ENCODE data around the gene BRWD1. TPM values are rescaled to one million over a fixed set of nuclear protein-coding genes. Genes with fewer than 3 reads are reported as not detected.

The BRWD1 gene
- total RNA-seq, 4 donors from 2014 or later: 60.3 to 74.4 (median 68.7) TPM

DNA sequence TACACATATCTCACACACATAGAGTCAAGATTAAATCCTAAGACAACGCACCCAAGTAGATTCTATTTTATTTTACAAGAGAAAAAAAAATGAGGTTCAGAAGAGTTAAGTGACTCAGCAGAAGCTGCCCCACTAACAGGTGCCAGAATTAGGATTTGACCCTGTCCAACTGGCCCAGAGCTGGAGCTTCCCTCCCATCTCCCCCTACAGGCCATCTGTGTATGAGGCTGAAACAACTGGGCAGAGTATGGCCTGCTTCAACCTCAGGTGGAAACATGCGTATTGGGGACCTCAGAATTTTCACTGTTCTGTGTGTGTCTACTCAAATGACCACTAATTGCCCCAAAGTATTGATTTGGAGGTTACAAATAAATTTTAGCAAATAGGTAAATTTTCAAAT is 160.1 kb downstream of the BRWD1 start:
- TF ChIP-seq, protein P1, sequence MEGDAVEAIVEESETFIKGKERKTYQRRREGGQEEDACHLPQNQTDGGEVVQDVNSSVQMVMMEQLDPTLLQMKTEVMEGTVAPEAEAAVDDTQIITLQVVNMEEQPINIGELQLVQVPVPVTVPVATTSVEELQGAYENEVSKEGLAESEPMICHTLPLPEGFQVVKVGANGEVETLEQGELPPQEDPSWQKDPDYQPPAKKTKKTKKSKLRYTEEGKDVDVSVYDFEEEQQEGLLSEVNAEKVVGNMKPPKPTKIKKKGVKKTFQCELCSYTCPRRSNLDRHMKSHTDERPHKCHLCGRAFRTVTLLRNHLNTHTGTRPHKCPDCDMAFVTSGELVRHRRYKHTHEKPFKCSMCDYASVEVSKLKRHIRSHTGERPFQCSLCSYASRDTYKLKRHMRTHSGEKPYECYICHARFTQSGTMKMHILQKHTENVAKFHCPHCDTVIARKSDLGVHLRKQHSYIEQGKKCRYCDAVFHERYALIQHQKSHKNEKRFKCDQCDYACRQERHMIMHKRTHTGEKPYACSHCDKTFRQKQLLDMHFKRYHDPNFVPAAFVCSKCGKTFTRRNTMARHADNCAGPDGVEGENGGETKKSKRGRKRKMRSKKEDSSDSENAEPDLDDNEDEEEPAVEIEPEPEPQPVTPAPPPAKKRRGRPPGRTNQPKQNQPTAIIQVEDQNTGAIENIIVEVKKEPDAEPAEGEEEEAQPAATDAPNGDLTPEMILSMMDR (IDR thresholded peaks at IDR 0.05; ENCODE audit: low read depth): no peak

DNA sequence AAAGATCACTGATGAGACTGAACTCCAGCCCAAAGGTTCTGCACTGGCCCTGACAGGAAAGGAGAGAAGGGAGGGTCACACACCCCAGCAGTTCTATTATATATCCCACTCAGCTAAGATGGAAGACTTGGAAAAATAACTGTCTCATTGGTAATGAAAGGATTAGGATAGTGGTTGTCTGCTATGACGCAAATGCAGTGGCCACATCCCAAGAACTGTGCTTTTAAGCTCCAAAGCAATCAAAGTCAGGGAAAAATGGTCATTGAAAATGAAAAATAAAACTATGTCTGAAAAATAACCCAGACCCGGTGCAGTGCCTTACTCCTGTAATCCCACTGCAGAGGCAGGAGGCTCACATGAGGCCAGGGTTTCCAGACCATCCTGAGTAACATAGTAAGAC is 161.2 kb downstream of the BRWD1 start:
- TF ChIP-seq, protein P1 (IDR thresholded peaks at IDR 0.05; ENCODE audit: low read depth): no peak

DNA sequence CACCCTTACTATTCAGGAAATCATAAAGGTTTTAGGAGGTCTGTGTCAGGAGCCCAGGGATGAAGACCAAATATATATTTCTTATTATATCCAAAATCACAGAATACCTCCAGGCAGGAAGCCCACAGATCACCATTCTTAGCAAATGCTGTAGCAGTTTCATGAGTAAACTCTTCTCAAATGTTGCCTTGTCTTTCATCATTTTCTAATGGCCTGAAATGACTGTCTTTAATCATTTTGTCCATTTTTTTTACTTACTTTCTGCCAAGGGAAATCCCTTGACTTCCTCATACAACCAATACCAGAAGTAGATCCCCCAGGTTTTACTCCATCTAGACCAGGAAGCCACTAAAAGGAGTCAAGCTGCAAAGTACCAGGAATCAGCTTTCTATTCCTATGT is 162.6 kb downstream of the BRWD1 start:
- TF ChIP-seq, protein P1 (IDR thresholded peaks at IDR 0.05; ENCODE audit: low read depth): no peak

DNA sequence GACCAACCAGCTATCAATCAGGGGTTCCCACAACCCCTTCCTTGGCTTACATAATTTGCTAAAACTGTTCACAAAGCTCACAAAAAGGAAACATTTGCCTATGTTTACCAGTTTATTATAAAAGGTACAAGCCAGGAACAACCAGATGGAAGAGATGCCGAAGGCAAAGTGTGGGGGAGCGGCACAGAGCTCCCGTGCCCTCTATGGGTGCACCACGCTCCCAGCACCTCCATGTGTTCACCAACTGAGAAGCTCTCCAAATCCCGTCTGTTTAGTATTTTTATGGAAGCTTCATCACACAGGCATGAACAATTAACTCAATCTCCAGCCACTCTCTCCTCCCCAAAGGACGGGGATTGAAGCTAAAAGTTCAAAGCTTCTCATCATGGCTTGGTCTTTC is 163.1 kb downstream of the BRWD1 start:
- TF ChIP-seq, protein P1 (IDR thresholded peaks at IDR 0.05; ENCODE audit: low read depth): no peak

DNA sequence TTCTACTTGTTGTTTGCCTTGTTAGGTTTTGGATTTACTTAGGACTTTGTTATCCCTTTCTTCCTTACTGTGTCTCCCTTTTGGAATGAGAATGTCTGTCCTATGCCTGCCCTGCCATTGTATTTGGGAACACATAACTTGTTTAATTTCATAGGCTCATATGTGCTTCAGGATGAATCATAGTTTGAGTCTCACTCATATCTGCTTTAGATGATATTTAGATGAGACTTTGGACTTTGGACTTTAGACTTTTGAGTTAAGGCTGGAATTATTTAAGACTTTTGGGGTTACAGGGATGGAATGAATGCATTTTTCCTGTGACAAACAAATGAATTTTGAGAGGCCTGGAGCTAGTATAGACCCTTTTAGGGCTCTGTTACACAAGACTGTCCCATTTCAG is 163.6 kb downstream of the BRWD1 start:
- TF ChIP-seq, protein P1 (IDR thresholded peaks at IDR 0.05; ENCODE audit: low read depth): no peak

DNA sequence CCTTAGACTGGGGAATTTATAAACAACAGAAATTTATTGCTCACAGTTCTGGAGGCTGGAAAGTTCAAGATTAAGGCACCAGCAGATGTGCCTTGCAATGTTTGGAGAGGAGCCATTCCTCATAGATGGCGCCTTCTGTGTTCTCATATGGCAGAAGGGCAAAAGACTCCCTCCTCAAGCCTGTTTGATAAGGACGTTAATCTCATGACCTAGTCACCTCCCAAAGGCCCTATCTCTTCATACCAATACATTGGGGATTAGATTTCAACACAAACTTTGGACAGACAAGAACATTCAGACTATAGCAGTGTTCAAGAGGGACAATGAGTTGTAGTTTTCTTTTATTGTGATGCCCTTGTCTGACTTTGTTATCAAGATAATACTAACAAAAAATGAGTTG is 164.5 kb downstream of the BRWD1 start:
- TF ChIP-seq, protein P1 (IDR thresholded peaks at IDR 0.05; ENCODE audit: low read depth): no peak

DNA sequence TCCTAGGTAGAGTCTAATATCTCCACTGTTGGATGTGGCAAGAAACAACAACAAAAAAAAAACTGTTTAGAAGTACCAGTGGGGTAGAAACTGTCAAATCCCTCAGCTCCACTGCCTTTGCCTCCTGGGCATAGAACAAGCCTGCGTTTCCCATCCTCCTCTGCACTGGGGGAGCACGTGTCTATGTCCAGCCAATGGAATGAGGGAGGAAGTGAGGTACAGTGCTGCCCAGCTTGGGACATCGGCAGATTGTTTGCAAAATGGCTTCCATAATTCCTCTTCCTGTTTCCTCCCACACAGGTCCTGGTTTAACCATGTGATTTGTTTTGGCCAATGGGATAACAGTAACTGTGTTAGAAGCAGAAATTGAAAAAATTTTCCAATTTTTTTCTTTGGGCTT is 169.2 kb downstream of the BRWD1 start:
- TF ChIP-seq, protein P1 (IDR thresholded peaks at IDR 0.05; ENCODE audit: low read depth): no peak

All from subcutaneous adipose tissue (tissue), 4 donors.